AML-193 (cell line): Measurements from ENCODE around the gene DUS1L.
A peak's percentile ranks its signal among the peaks of the same experiment; 100 is the strongest.

ENCODE experiments used
- DNase-seq, 2 experiments: peaks; one replicate each; lab custom pipeline; 2025; lab: John Stamatoyannopoulos, UW

Gene DUS1L

DNA sequence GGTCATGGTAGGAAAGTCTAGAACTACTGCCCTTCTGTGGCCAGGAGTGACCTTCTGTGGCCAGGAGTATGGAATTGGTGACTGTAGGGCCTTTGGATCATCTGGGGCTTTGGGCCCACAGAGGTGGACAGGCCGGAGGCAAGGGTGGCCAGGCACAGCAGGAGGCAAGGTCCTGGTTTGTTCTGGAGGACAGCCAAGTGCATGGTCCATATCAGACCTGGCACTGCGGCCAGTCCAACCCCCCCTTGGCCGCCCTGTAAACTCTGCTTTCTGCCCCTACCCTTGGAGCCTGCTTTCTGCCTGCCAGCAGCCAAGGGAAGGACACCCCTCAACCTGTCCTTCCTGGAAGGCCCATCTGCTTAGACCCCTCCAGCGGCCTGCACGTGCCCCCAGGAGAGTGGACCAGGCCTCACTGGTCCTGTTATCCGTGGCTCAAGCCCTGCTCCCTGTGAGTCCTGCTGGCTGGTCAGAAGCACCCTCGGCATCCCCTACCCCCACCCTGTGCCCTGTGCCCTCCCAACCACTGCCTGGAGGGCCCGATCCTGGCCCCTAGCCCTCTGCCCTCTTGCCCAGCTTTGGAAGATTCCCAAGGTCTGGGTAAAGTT is 25.8 kb downstream of the DUS1L start:
- no peak for DNase-seq

GRCh38 chr17:82038796-82039409 is 26.7 kb downstream of the DUS1L start:
- peak; percentile 25 to 55 for DNase-seq

GRCh38 chr17:82037889-82038195 is 27.8 kb downstream of the DUS1L start:
- no peak for DNase-seq

GRCh38 chr17:82037092-82037888 is 28.3 kb downstream of the DUS1L start, which contains the start of gene DCXR:
Gene DCXR (minus strand): TSS chr17:82037697. CDS start chr17:82037682, 15 bp downstream.
- peak; percentile 97 to 98 for DNase-seq

DNA sequence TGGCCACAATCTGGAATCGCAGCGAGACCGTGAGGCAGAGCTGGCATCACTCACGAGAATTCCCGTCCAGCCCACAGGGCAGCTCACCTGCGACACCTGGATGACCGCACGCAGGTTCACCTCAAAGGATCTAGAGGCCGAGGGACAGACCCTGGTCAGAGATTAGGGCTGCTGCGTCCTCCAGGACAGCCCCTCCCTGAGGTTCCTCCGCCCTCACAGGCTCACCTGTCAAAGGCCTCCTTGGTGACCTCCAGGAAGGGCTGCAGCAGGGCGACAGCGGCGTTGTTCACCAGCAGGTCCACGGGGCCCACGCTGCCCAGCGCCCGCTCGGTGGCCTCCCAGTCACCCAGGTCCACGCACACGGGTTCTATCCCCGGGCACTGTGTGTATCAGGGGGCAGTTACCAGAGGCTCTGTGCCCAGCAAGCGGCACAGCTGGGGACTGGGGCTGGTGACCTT is 28.9 kb downstream of the DUS1L start:
- DNase-seq: no peak

GRCh38 chr17:82035956-82036633 is 29.5 kb downstream of the DUS1L start:
- DNase-seq: no peak

DNA sequence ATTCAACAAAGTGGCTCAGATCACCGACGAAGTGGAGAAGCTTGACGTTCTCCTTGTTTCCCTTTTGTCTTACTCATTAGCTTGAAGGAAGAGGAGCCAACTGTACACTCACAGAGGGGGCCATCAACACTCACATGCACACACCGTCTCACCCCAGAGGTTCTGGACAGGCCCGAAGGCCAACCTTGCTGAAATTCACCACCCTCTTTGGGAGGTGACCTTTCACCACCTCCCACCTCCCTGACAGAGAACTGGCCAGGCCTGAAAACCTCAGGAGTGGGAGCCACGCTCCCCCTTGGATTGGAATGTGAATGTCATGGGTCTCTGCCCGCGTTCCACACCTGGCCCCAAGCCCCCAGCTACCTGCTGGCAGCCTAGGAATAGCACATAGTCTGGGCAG is 30.1 kb downstream of the DUS1L start:
- no peak for DNase-seq

DNA sequence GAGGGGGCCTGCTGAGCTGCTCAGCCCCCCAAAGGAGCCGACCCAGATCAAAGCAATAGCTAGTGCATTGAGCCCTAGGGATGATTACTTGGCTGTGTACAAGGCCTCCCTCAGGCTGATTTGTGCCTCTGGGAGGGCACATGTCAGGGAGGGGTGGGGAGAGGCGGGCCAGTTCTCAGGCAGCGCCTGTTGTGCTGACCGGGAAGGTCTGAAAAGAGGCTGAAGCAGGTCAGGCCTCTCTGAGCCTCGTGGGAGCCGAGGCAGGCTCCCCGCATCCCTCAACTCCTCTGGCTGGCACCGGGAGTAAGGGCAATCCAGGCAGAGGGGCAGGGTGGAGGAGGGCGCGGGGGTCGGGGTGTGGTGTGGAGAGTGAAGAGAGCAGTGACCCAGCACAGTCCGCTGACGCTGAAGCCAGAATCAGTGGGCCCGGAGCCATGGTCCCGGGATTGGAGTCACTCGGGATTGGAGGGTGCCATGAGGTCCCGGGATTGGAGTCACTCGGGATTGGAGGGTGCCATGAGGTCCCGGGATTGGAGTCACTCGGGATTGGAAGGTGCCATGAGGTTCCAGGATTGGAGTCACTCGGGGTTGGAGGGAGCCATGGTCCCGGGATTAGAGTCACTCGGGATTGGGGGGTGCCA is 31.1 kb downstream of the DUS1L start:
- DNase-seq: no peak

DNA sequence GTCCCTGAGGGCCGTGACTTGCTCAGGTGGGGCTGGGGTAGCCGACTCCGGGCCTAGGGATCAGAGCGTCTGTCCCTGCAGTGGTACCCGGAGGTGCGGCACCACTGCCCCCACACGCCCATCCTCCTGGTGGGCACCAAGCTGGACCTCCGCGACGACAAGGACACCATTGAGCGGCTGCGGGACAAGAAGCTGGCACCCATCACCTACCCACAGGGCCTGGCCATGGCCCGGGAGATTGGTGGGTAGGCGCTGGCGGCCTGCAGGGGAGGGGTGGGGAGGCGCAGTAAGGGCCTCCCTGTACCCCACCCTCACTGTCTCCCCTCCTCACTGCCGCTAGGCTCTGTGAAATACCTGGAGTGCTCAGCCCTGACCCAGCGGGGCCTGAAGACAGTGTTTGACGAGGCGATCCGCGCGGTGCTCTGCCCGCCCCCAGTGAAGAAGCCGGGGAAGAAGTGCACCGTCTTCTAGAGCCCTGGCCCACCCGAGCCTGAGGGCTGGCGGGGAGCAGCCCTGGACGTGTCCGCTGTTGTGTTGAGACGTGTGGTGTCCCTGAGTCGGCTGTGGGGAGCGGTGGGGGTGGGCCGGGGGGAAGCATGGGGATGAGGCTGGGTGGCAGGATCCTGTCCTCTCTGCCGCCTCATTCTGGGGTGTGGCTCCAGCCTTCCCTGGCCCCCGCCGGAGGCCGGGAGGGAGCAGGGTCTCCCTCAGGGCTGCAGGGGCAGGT is 32.1 kb downstream of the DUS1L start:
- no peak for DNase-seq

DNA sequence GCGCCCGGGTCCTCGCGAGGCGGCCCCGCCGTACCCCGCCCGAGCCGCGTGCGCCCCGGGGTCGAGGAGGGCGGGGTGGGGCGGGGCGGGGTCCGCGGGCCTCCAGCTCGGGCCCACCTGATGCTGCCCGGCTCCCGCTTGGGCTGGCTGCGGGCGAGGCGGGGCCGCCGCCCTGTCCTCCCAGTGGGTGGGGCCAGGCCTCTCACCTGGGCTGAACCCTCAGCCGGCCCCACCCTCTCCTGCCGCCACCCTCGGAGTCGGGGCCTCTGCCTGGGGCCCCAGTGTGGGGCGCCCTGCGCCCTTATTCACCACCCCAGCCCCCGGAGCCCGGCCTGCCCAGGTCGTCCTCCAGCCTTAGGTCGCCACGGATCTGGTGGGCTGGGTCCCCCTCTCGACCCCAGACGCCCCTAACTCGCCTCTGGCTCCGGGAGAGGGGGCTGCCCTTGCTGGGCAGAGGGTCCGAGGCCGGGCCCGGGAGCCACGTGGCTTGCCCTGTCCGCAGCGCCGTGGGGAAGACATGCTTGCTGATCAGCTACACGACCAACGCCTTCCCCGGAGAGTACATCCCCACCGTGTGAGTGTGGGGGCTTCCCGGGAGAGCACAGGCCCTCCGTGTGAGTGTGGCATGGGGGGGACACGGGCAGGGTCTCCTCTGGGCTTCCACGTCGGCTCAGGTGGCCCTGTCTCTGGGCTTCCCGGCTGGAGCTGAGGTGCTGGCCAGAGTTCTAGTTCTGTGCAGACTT is 33.5 kb downstream of the DUS1L start:
- DNase-seq: peak in 1 of 2 experiments; percentile 19

- DNase-seq: peak in 1 of 2 experiments; percentile 56
These were observed 34.2 kb downstream of the DUS1L start, which contains the start of gene RAC3 for GRCh38 chr17:82031303-82031884. Gene RAC3 (plus strand): TSS chr17:82031678. CDS start chr17:82031762, 84 bp downstream.

DNA sequence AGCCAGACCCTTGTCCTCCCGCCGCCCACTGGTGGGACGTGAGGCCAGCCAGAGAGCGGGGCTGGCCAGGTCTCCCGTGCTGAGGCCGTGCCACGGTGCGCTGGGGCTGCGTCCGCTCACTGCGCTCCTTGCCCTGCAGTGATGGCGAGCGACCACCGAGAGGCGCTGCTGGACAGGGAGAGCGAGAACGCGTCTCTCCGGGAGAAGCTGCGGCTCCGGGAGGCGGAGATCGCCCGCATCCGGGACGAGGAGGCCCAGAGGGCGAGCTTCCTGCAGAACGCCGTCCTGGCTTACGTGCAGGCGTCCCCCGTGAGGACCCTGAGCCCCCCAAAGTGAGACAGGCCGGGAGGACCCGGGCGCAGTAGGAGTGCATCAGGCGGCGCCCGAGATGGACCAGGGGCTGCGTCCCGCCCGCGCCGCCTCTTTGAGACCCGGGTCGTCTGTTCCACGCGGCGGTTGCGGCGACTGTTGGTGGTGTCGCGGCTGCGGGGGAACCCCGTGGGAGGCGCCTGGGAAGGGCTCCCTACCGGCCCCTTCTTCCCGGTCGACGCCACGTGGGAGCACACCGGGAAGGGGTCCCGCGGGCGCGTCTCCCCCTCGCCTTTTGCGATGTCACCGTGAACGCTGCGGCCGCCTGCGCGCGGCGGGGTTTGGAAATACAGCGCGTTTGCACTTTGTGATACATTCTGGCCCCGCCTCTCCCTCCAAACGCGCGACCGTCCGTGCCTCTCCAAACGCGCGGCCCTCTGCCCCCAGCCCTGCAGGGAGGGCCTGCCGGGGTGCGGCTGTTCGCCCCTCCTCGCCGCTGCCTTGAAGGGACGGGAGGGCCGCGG is 34.9 kb downstream of the DUS1L start:
- DNase-seq: peak; percentile 70 to 79

- DNase-seq: no peak
These were observed 35.6 kb downstream of the DUS1L start for GRCh38 chr17:82029990-82030469.

DNA sequence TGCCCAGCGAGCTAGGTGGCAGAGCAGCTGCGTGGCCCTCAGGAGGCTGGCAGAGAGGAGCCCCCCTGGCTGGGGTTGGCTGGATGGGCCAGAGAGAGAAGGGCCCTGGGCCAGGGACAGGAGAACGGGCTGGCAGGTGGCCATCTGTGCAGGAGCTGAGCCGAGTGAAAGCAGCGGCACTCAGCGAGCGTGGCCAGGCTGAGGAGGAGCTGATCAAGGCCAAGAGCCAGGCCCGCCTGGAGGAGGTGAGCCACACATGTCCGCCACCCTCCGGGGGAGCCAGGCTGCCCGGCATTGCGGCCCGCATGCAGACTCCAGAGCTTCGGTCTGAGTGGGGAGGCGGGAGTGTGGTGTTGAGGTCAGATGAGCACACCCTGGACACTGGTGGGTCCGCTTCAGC is 36.2 kb downstream of the DUS1L start:
- no peak for DNase-seq

- no peak for DNase-seq
These were observed 36.6 kb downstream of the DUS1L start for GRCh38 chr17:82028966-82029365.

GRCh38 chr17:82028246-82028645 is 37.4 kb downstream of the DUS1L start:
- no peak for DNase-seq

GRCh38 chr17:82025401-82026107 is 40.0 kb downstream of the DUS1L start:
- DNase-seq: no peak

GRCh38 chr17:82024859-82025258 is 40.7 kb downstream of the DUS1L start:
- DNase-seq: no peak
